Erythroblast (primary cell): ENCODE data around the gene ARMS2.

Source experiments
- GATA1 ChIP-seq: IDR thresholded peaks from 2 replicates; pipeline ENCODE4 v1.6.1; 2011; ENCODE audit warnings: low read depth, mild to moderate bottlenecking, control low read depth, low read length, moderate library complexity
- POLR2A ChIP-seq: IDR thresholded peaks from 2 replicates; pipeline ENCODE4 v1.6.1; 2011; ENCODE audit warnings: mild to moderate bottlenecking, low read length

DNA sequence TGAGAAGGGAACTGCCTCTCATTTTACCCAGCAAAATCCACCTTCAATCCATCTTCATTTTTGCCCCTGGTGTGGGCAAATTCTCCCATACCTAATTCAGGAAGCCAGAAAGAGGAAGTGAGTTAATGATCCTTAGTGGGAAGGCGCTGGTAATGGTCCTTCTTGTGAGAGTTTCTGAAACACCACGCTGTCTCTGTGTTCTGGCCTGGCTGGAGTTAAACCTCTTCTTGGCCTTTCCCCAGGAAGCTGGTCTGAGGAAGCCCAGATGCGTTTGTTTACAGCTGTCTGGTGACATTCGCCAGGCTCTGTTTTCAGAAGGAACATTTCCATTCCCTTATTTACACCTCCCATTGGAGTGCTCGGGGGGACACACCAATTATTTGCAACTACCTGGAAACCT lies 31.2 kb downstream of the ARMS2 start:
- no peak for TF ChIP-seq POLR2A
- no peak for TF ChIP-seq GATA1
